ENCODE results near the gene POP5.

Gene POP5

GRCh38 chr12:120588948-120589930 is 8.0 kb upstream of the POP5 start:
- peaks cover 0 to 12% (median 10%) of the 10 kb centered on the region in 5 donors for H3K4me1 ChIP-seq (ENCODE audit: control insufficient read depth in 5 of 5, insufficient read depth in 5 of 5, low read length in 5 of 5)
- H3K27ac ChIP-seq (ENCODE audit: low read depth, low read length): no peak overlapping the region
- no peak overlapping the region for H3K4me3 ChIP-seq (ENCODE audit: low read depth in 1 of 5, low read length in 5 of 5)
- H3K36me3 ChIP-seq (ENCODE audit: control insufficient read depth in 5 of 5, insufficient read depth in 5 of 5, low read length in 5 of 5): no peaks in the 10 kb centered on the region
- H3K9ac ChIP-seq (ENCODE audit: low read length in 5 of 5): no peak overlapping the region
- H3K9me3 ChIP-seq (ENCODE audit: control insufficient read depth in 5 of 5, low read length in 5 of 5): no peaks in the 10 kb centered on the region
- H3K27me3 ChIP-seq (ENCODE audit: control insufficient read depth in 5 of 5, insufficient read depth in 4 of 5, low read length in 5 of 5): no peaks in the 10 kb centered on the region

DNA sequence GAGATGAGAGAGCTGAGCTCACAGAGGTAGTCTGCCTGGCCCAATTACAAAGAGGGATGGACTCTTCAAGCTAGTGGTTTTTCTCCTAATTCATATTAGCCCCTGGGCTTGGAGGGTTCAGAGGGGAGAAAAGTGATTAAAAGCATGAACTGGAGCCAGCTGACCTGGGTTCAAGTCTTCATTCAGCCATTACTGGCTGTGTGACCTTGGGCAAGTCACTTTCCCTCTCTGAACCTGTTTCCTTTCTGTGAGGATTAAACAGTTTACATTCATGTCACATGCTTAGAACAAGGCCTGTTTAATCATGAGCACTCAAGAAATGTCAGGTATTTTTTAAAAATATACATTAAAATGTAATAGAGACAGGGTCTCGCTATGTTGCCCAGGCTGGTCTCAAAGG is 7.2 kb upstream of the POP5 start:
- Histone ChIP-seq H3K27ac (ENCODE audit: low read depth, low read length) (no peak overlapping the region), H3K27me3 (ENCODE audit: control insufficient read depth in 5 of 5, insufficient read depth in 4 of 5, low read length in 5 of 5) (no peaks in the 10 kb centered on the region)

GRCh38 chr12:120586860-120587259 is 5.7 kb upstream of the POP5 start:
- Histone ChIP-seq H3K4me3 (ENCODE audit: low read depth in 1 of 5, low read length in 5 of 5) (no peak overlapping the region), H3K4me1 (ENCODE audit: control insufficient read depth in 5 of 5, insufficient read depth in 5 of 5, low read length in 5 of 5) (peaks cover 0 to 26% (median 21%) of the 10 kb centered on the region in 5 donors), H3K9me3 (ENCODE audit: control insufficient read depth in 5 of 5, low read length in 5 of 5) (no peaks in the 10 kb centered on the region), H3K27me3 (ENCODE audit: control insufficient read depth in 5 of 5, insufficient read depth in 4 of 5, low read length in 5 of 5) (no peaks in the 10 kb centered on the region), H3K9ac (ENCODE audit: low read length in 5 of 5) (no peak overlapping the region), H3K36me3 (ENCODE audit: control insufficient read depth in 5 of 5, insufficient read depth in 5 of 5, low read length in 5 of 5) (no peaks in the 10 kb centered on the region), H3K27ac (ENCODE audit: low read depth, low read length) (no peak overlapping the region)

More for the DNA sequence above, 7.2 kb upstream of the POP5 start:
- Histone ChIP-seq H3K9me3 (ENCODE audit: control insufficient read depth in 5 of 5, low read length in 5 of 5) (no peaks in the 10 kb centered on the region), H3K36me3 (ENCODE audit: control insufficient read depth in 5 of 5, insufficient read depth in 5 of 5, low read length in 5 of 5) (no peaks in the 10 kb centered on the region), H3K4me3 (ENCODE audit: low read depth in 1 of 5, low read length in 5 of 5) (no peak overlapping the region), H3K9ac (ENCODE audit: low read length in 5 of 5) (no peak overlapping the region), H3K4me1 (ENCODE audit: control insufficient read depth in 5 of 5, insufficient read depth in 5 of 5, low read length in 5 of 5) (peaks cover 0 to 21% (median 19%) of the 10 kb centered on the region in 5 donors)

- H3K4me3 ChIP-seq (ENCODE audit: low read depth in 1 of 5, low read length in 5 of 5): no peak overlapping the region
- no peak overlapping the region for H3K9ac ChIP-seq (ENCODE audit: low read length in 5 of 5)
- H3K27ac ChIP-seq (ENCODE audit: low read depth, low read length): no peak overlapping the region
- no peaks in the 10 kb centered on the region for H3K36me3 ChIP-seq (ENCODE audit: control insufficient read depth in 5 of 5, insufficient read depth in 5 of 5, low read length in 5 of 5)
- no peaks in the 10 kb centered on the region for H3K27me3 ChIP-seq (ENCODE audit: control insufficient read depth in 5 of 5, insufficient read depth in 4 of 5, low read length in 5 of 5)
- no peaks in the 10 kb centered on the region for H3K9me3 ChIP-seq (ENCODE audit: control insufficient read depth in 5 of 5, low read length in 5 of 5)
- peaks cover 2 to 29% (median 25%) of the 10 kb centered on the region in 5 donors for H3K4me1 ChIP-seq (ENCODE audit: control insufficient read depth in 5 of 5, insufficient read depth in 5 of 5, low read length in 5 of 5)
These were observed 5.0 kb upstream of the POP5 start for GRCh38 chr12:120586206-120586605.

DNA sequence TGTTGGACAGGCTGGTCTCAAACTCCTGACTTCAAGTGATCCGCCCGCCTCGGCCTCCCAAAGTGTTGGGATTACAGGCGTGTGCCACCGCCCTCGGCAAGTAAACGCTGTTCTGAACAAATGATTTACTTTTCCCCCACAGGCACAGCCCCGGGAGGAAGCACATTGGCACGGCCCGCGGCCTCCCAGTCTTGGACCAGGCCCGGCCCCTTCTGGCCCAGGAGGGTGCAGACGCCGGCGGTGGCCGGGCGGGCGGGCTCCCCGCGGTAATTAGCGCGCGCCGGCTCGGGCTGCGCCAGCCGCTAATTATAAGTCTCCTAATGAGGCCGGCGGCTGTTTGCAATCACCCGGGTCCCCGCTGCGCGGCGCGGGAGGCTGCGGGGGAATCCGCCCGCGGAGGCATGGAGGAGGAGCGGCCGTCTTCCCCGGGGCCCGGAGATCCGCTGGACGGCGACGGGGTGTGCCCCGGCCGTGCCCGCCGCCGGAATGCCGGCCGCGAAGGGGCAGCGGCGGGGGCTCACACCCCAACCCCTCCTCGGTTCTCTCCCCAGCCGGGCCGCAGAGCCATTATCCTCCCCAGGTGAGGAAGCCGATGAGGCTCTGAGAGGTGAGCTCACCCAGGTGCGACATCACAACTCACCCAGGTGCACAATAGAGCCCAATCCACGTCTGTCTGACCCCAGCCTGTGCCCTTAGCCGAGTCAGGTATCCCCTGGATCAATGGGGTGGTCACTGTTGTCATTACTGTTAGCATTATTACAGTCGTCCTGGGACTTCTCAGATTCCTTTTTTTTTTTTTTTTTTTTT is 3.3 kb upstream of the POP5 start:
- Histone ChIP-seq H3K9ac (ENCODE audit: low read length in 5 of 5) (peak overlapping the region in 2 of 5 donors; percentile 53 to 62), H3K36me3 (ENCODE audit: control insufficient read depth in 5 of 5, insufficient read depth in 5 of 5, low read length in 5 of 5) (peaks cover under 1 to 3% (median 1%) of the 10 kb centered on the region in 5 donors), H3K4me1 (ENCODE audit: control insufficient read depth in 5 of 5, insufficient read depth in 5 of 5, low read length in 5 of 5) (peaks cover 5 to 39% (median 34%) of the 10 kb centered on the region in 5 donors), H3K27me3 (ENCODE audit: control insufficient read depth in 5 of 5, insufficient read depth in 4 of 5, low read length in 5 of 5) (no peaks in the 10 kb centered on the region), H3K4me3 (ENCODE audit: low read depth in 1 of 5, low read length in 5 of 5) (peak overlapping the region; percentile 6 to 61 (median 33)), H3K27ac (ENCODE audit: low read depth, low read length) (no peak overlapping the region), H3K9me3 (ENCODE audit: control insufficient read depth in 5 of 5, low read length in 5 of 5) (no peaks in the 10 kb centered on the region)

GRCh38 chr12:120583478-120584030 is 2.4 kb upstream of the POP5 start:
- Histone ChIP-seq H3K9ac (ENCODE audit: low read length in 5 of 5) (peak overlapping the region in 1 of 5 donors; percentile 10), H3K4me1 (ENCODE audit: control insufficient read depth in 5 of 5, insufficient read depth in 5 of 5, low read length in 5 of 5) (peaks cover 5 to 39% (median 34%) of the 10 kb centered on the region in 5 donors), H3K36me3 (ENCODE audit: control insufficient read depth in 5 of 5, insufficient read depth in 5 of 5, low read length in 5 of 5) (peaks cover 4 to 13% (median 11%) of the 10 kb centered on the region in 5 donors), H3K27ac (ENCODE audit: low read depth, low read length) (no peak overlapping the region), H3K4me3 (ENCODE audit: low read depth in 1 of 5, low read length in 5 of 5) (peak overlapping the region; percentile 7 to 45 (median 23)), H3K27me3 (ENCODE audit: control insufficient read depth in 5 of 5, insufficient read depth in 4 of 5, low read length in 5 of 5) (no peaks in the 10 kb centered on the region), H3K9me3 (ENCODE audit: control insufficient read depth in 5 of 5, low read length in 5 of 5) (no peaks in the 10 kb centered on the region)

- H3K9me3 ChIP-seq (ENCODE audit: control insufficient read depth in 5 of 5, low read length in 5 of 5): no peaks in the 10 kb centered on the region
- H3K36me3 ChIP-seq (ENCODE audit: control insufficient read depth in 5 of 5, insufficient read depth in 5 of 5, low read length in 5 of 5): peaks cover 9 to 28% (median 26%) of the 10 kb centered on the region in 5 donors
- H3K27ac ChIP-seq (ENCODE audit: low read depth, low read length): peak overlapping the region; percentile 70
- H3K4me3 ChIP-seq (ENCODE audit: low read depth in 1 of 5, low read length in 5 of 5): peak overlapping the region; percentile 95 to 99 (median 97)
- peaks cover 5 to 39% (median 34%) of the 10 kb centered on the region in 5 donors for H3K4me1 ChIP-seq (ENCODE audit: control insufficient read depth in 5 of 5, insufficient read depth in 5 of 5, low read length in 5 of 5)
- H3K27me3 ChIP-seq (ENCODE audit: control insufficient read depth in 5 of 5, insufficient read depth in 4 of 5, low read length in 5 of 5): no peaks in the 10 kb centered on the region
- H3K9ac ChIP-seq (ENCODE audit: low read length in 5 of 5): peak overlapping the region in 4 of 5 donors; percentile 43 to 75 (median 68)
These were observed 796 bp upstream of the POP5 start for GRCh38 chr12:120581998-120582397.

DNA sequence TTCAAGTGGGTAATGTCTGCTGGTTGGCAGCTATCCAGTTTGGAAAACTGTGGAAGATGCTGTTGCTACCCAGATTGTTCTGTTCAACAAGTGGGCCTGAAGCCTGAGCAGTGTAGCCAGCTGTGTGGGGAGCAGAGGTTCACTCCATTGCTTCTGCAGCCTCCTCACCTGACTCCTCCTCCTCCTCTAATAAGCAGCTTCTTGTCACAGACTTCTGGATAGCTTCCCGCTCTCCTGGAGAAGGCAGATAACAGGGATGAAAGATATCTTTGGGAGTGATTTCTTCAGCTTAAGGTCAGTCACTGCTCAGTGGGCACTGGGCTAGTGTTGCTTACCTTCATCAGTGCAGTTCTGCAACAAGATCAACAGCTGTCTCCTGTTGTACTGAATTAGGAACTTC is 2.0 kb downstream of the POP5 start:
- no peak overlapping the region for H3K27ac ChIP-seq (ENCODE audit: low read depth, low read length)
- H3K9ac ChIP-seq (ENCODE audit: low read length in 5 of 5): no peak overlapping the region
- H3K9me3 ChIP-seq (ENCODE audit: control insufficient read depth in 5 of 5, low read length in 5 of 5): no peaks in the 10 kb centered on the region
- H3K4me3 ChIP-seq (ENCODE audit: low read depth in 1 of 5, low read length in 5 of 5): no peak overlapping the region
- H3K27me3 ChIP-seq (ENCODE audit: control insufficient read depth in 5 of 5, insufficient read depth in 4 of 5, low read length in 5 of 5): no peaks in the 10 kb centered on the region
- H3K36me3 ChIP-seq (ENCODE audit: control insufficient read depth in 5 of 5, insufficient read depth in 5 of 5, low read length in 5 of 5): peaks cover 16 to 57% (median 49%) of the 10 kb centered on the region in 5 donors
- peaks cover 5 to 36% (median 31%) of the 10 kb centered on the region in 5 donors for H3K4me1 ChIP-seq (ENCODE audit: control insufficient read depth in 5 of 5, insufficient read depth in 5 of 5, low read length in 5 of 5)

- H3K4me1 ChIP-seq (ENCODE audit: control insufficient read depth in 5 of 5, insufficient read depth in 5 of 5, low read length in 5 of 5): peaks cover 0 to 17% (median 13%) of the 10 kb centered on the region in 5 donors
- H3K4me3 ChIP-seq (ENCODE audit: low read depth in 1 of 5, low read length in 5 of 5): no peak overlapping the region
- H3K36me3 ChIP-seq (ENCODE audit: control insufficient read depth in 5 of 5, insufficient read depth in 5 of 5, low read length in 5 of 5): peaks cover 29 to 97% (median 85%) of the 10 kb centered on the region in 5 donors
- H3K27me3 ChIP-seq (ENCODE audit: control insufficient read depth in 5 of 5, insufficient read depth in 4 of 5, low read length in 5 of 5): no peaks in the 10 kb centered on the region
- no peak overlapping the region for H3K9ac ChIP-seq (ENCODE audit: low read length in 5 of 5)
- H3K27ac ChIP-seq (ENCODE audit: low read depth, low read length): peak overlapping the region; percentile 68
- H3K9me3 ChIP-seq (ENCODE audit: control insufficient read depth in 5 of 5, low read length in 5 of 5): no peaks in the 10 kb centered on the region
These were observed 7.1 kb downstream of the POP5 start for GRCh38 chr12:120574106-120574505.

Measured in subcutaneous abdominal adipose tissue (tissue), 5 donors.